Measurements from ENCODE around the gene JUNB.
"Not testable (repeated sequence)": the region's sequence is repeated elsewhere in the genome, so short reads cannot be mapped to it uniquely, and the experiment has no call there.

Gene JUNB

DNA sequence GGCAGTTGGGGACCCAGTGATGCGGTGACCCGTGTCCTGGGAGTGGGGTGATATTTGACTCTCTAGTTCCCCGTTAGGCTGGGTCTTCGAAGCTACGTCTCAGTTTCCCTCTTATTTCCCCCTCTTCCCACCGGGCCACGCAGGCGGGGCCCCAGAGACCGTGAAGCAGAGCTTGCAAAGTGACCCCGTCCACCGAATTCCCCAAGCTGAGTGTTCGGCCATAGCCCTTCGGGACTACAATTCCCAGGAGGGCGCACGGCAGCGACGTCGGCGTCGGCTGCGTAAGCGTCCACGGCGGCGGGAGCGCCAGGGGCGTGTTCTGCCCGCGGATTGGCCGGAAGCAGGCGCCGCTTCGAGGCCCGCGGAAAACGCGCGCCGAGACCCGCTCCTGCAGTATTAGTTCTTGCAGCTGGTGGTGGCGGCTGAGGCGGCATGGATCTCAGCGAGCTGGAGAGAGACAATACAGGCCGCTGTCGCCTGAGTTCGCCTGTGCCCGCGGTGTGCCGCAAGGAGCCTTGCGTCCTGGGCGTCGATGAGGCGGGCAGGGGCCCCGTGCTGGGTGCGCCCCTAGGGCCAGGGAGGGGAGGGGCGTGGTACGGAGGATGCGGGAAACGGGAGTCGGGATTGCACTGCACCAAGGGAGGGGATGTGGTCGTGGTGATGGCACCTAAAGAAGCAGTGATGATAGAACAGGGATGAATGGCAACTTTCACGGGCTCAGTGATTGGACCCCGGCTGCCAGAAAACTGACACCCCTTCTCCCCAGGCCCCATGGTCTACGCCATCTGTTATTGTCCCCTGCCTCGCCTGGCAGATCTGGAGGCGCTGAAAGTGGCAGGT, 15.2 kb downstream of the JUNB start, which contains the start of gene RNASEH2A:
TSS of gene RNASEH2A (plus strand) at position 343 of the 840 bp plus-strand sequence. CDS start at position 433, 90 bp downstream.
- peak within 1 kb of the TSS; percentile 89 for H3K4me3 ChIP-seq (ENCODE audit: low read depth, low read length)
- TF ChIP-seq, protein P1, sequence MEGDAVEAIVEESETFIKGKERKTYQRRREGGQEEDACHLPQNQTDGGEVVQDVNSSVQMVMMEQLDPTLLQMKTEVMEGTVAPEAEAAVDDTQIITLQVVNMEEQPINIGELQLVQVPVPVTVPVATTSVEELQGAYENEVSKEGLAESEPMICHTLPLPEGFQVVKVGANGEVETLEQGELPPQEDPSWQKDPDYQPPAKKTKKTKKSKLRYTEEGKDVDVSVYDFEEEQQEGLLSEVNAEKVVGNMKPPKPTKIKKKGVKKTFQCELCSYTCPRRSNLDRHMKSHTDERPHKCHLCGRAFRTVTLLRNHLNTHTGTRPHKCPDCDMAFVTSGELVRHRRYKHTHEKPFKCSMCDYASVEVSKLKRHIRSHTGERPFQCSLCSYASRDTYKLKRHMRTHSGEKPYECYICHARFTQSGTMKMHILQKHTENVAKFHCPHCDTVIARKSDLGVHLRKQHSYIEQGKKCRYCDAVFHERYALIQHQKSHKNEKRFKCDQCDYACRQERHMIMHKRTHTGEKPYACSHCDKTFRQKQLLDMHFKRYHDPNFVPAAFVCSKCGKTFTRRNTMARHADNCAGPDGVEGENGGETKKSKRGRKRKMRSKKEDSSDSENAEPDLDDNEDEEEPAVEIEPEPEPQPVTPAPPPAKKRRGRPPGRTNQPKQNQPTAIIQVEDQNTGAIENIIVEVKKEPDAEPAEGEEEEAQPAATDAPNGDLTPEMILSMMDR (IDR thresholded peaks at IDR 0.05; ENCODE audit: low read depth, low read length, missing control alignments) = no peak
- peak; percentile 76 for DNase-seq (ENCODE audit: low read depth)

DNA sequence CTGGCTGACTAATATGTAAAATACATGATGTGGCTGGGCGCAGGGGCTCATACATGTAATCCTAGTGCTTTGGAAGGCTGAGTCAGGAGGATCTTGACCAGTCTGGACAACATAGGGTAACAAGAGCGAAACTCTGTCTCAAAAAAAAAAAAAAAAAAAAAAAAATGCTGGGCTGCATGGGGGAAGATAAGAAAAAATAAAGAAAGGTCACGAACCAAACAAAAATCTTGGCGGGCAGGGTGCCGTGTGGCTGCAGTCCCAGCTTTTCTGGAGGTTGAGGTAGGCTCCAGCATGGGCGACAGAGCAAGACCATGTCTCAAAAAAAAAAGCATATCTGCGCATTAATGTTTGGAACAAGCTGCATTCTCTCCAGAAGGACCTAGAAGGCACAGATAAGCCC, 23.8 kb downstream of the JUNB start:
- TF ChIP-seq, protein P1 (IDR thresholded peaks at IDR 0.05; ENCODE audit: low read depth, low read length, missing control alignments) = no peak
- no peak for DNase-seq (ENCODE audit: low read depth)
- no peak overlapping the region for H3K4me3 ChIP-seq (ENCODE audit: low read depth, low read length)

DNA sequence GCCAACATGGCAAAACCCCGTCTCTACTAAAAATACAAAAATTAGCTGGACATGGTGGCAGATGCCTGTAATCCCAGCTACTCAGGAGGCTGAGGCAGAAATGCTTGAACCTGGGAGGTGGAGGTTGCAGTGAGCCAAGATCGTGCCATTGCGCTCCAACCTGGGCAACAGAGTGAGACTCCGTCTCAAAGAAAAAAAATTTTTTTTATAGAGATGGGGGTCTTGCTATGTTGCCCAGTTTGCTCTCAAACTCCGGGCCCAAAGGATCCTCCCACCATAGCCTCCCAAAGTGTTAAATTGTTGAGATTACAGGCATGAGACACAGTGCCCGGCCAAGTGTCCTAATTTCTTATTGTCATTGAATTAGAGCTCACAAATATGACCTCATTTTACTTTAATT, 25.9 kb downstream of the JUNB start:
- DNase-seq (ENCODE audit: low read depth); H3K4me3 ChIP-seq (ENCODE audit: low read depth, low read length): not testable (repeated sequence)

DNA sequence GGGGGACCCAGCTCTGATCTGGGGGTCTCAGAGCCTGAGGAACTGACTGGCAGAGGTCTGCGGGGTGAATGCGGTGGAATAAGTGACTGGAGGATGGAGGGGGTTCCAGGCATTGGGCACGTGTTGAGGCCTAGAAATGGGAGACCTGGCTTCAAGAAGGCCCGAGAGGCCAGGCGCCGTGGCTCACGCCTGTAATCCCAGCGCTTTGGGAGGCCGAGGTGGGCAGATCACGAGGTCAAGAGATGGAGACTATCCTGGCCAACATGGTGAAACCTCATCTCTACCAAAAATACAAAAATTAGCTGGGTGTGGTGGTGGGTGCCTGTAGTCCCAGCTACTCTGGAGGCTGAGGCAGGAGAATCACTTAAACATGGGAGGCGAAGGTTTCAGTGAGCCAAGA, 26.5 kb downstream of the JUNB start:
- not testable (repeated sequence) for DNase-seq (ENCODE audit: low read depth); H3K4me3 ChIP-seq (ENCODE audit: low read depth, low read length)

DNA sequence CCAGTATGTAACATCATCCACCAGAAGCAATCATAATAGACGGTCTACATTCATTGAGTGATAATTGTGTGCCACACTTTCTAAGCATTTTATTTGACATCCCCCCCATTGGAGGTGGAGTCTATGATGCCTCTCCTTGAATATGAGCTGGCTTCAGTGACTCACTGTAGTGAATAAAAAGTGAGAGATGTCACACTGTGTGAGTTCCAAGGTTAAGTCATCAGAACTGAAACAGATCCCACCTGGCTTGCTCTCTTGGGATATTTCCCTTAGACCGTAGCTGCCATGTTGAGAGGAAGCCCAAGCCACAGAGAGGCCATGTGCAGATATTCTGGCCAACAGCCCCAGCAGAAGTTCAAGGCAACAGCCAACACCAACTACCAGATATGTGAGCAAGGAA, 30.5 kb downstream of the JUNB start:
- H3K4me3 ChIP-seq (ENCODE audit: low read depth, low read length) = no peak overlapping the region
- no peak for DNase-seq (ENCODE audit: low read depth)
- TF ChIP-seq, protein P1 (IDR thresholded peaks at IDR 0.05; ENCODE audit: low read depth, low read length, missing control alignments) = no peak

DNA sequence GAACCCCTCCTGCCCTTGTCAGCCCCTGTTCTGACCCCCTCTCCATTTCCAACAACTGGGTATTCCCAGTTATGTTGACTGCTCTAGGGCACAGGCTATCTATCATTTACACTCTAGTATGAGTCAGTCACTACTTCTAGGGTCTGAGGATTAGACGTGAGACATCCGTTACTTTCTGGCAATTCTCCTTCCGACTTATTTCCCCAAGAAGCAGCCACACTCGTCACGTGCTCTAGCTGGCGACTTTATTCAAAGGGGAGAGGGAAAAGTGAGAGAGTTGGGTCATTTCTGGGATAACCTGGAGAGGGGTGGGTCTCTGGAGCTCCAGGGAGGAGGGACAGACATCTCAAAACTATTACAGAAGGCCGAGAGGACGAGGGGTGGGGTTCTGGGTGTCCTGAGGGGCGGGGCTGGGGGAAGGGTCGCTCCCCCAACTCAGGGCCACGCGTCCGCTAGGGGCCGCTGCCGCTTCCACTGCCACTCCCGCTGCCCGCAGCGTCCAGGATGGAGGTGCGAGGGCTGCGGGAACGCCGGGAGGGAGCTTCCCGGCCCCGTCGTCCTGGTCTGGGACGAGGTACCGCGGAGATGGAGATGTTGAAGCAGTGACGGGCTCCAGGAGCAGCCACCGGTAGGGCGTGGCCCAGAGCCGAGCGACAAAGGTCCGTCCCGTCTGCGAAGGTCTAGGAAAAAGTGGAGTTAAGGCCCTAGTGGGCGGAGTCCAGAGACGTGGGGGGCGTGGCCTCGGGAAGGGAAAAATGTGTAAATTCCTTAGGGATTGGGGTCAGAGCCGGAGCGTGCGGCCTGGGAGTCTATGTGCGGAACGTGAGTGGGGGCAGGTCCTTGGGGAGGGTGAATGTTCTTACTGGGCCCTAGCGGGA, 34.2 kb downstream of the JUNB start:
- TF ChIP-seq, protein P1 (IDR thresholded peaks at IDR 0.05; ENCODE audit: low read depth, low read length, missing control alignments) = peak; percentile 44
- no peak overlapping the region for H3K4me3 ChIP-seq (ENCODE audit: low read depth, low read length)
- no peak for DNase-seq (ENCODE audit: low read depth)

DNA sequence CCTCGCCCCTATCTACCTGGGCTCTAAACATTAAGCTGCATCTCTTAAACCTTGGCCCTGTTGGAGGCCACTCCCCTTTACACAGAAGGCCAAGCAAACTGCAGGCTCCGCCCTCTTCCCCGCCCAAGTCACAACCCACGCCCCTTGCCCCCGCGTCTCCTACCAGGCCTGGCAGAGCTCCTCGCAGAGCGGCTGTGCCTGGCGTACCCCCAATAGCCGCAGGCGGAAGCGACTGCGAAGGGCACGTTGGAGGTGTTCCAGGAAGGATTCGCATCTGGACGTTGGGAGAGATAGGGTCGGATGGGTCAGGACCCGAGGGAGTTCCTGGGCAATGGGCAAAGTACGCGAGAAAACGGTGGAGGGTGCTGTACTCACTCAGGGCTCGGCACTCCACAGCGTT, 37.2 kb downstream of the JUNB start:
- DNase-seq (ENCODE audit: low read depth) = no peak
- H3K4me3 ChIP-seq (ENCODE audit: low read depth, low read length) = no peak overlapping the region
- TF ChIP-seq, protein P1 (IDR thresholded peaks at IDR 0.05; ENCODE audit: low read depth, low read length, missing control alignments) = no peak
